ENCODE measurements around the gene THSD7B. TPM values are rescaled to one million over a fixed set of nuclear protein-coding genes. Genes with fewer than 3 reads are reported as not detected.

THSD7B gene
- polyA plus RNA-seq, 2 of the 4 experiments (the other 2 are of a cell fraction), result not detected

DNA sequence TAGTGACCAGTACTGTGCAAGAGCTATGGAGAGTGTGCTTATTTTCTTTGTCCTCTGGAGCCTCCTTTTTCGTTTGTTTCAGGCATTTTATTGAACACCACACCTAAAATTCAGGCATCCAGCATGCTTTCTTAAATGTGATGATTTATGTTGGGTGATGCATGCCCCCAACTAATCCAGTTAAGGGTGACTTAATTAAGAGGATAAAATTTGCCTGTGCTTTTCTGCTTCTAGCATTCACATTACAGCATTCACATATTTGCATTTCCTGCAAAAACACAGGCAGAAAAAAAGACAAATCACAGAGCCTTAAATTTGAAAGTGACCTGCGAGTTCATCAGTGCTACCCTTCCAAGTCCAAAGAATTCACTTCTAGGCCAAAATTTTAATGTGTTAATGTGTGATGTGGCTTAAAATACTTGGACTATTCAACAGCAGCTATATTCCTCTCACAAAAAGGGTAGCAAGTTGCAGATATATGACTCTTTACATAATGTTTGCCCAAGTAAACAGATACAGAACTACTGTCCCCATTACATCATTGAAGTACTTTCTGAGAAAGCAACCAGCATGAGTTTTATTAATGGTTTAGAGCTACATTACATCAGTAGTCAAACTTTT is 286.5 kb downstream of the THSD7B start:
- Histone ChIP-seq H3K4me2 (no peak overlapping the region), H3K4me1 (no peaks in the 10 kb centered on the region), H3K9me3 (no peaks in the 10 kb centered on the region), H3K27ac (no peak overlapping the region), H3K4me3 (no peak overlapping the region)
- ChIA-PET CTCF (no interaction called here), POLR2A (no interaction called here)
- ATAC-seq, result no peak
- DNase-seq (ENCODE audit: low read depth in 1 of 2, low spot score in 1 of 2), result no peak
- no peak for FAIRE-seq
- TF ChIP-seq MYC (IDR thresholded peaks at IDR 0.05; ENCODE audit: borderline replicate concordance, low read length) (no peak), HEYL (CRISPR knock-in tag; IDR thresholded peaks at IDR 0.05) (no peak), HOXA7 (CRISPR knock-in tag; IDR thresholded peaks at IDR 0.05) (no peak), NFE2L2 (conservative IDR thresholded peaks at IDR 0.05; ENCODE audit: low read length) (no peak), POLR2A (IDR thresholded peaks at IDR 0.05; ENCODE audit: low read length) (no peak), HDAC2 (IDR thresholded peaks at IDR 0.05) (no peak), CEBPB (IDR thresholded peaks at IDR 0.05) (no peak), ESRRA (IDR thresholded peaks at IDR 0.05; ENCODE audit: borderline replicate concordance, low read length) (no peak), EHMT2 (IDR thresholded peaks at IDR 0.05; ENCODE audit: low read depth) (no peak), POLR2AphosphoS2 (conservative IDR thresholded peaks at IDR 0.05; ENCODE audit: low read length) (no peak)
- TF ChIP-seq, protein P1, sequence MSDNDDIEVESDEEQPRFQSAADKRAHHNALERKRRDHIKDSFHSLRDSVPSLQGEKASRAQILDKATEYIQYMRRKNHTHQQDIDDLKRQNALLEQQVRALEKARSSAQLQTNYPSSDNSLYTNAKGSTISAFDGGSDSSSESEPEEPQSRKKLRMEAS (IDR thresholded peaks at IDR 0.05), result no peak
- TF ChIP-seq, protein P2, sequence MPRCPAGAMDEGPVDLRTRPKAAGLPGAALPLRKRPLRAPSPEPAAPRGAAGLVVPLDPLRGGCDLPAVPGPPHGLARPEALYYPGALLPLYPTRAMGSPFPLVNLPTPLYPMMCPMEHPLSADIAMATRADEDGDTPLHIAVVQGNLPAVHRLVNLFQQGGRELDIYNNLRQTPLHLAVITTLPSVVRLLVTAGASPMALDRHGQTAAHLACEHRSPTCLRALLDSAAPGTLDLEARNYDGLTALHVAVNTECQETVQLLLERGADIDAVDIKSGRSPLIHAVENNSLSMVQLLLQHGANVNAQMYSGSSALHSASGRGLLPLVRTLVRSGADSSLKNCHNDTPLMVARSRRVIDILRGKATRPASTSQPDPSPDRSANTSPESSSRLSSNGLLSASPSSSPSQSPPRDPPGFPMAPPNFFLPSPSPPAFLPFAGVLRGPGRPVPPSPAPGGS (IDR thresholded peaks at IDR 0.05), result no peak
- 0% methylated on average over 2 of the region's 2 CpGs for WGBS (ENCODE audit: missing lambda C conversion rate)

DNA sequence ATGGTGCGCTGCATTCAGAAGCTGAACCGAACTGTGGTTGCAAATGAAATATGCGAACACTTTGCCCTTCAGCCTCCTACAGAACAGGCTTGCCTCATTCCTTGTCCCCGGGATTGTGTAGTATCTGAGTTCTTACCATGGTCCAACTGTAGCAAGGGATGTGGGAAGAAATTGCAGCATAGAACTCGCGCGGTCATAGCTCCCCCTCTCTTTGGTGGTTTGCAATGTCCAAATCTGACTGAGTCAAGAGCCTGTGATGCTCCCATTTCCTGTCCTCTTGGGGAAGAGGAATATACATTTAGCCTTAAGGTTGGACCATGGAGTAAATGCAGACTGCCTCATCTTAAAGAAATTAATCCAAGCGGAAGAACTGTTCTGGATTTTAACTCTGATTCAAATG is 291.4 kb downstream of the THSD7B start:
- Histone ChIP-seq H3K4me3 (no peak overlapping the region), H3K27ac (no peak overlapping the region), H3K4me2 (no peak overlapping the region), H3K9me3 (no peaks in the 10 kb centered on the region), H3K4me1 (no peaks in the 10 kb centered on the region)
- FAIRE-seq (no peak), DNase-seq (ENCODE audit: low read depth in 1 of 2, low spot score in 1 of 2) (no peak), ATAC-seq (no peak)
- ChIA-PET CTCF (no interaction called here), POLR2A (no interaction called here)
- WGBS (ENCODE audit: missing lambda C conversion rate), result 73% methylated on average over 8 of the region's 8 CpGs
- TF ChIP-seq JUN (IDR thresholded peaks at IDR 0.05), result no peak
- TF ChIP-seq EHF (CRISPR knock-in tag; IDR thresholded peaks at IDR 0.05), result no peak
- TF ChIP-seq POLR2A (IDR thresholded peaks at IDR 0.05; ENCODE audit: low read length), result no peak
- TF ChIP-seq, protein P3, sequence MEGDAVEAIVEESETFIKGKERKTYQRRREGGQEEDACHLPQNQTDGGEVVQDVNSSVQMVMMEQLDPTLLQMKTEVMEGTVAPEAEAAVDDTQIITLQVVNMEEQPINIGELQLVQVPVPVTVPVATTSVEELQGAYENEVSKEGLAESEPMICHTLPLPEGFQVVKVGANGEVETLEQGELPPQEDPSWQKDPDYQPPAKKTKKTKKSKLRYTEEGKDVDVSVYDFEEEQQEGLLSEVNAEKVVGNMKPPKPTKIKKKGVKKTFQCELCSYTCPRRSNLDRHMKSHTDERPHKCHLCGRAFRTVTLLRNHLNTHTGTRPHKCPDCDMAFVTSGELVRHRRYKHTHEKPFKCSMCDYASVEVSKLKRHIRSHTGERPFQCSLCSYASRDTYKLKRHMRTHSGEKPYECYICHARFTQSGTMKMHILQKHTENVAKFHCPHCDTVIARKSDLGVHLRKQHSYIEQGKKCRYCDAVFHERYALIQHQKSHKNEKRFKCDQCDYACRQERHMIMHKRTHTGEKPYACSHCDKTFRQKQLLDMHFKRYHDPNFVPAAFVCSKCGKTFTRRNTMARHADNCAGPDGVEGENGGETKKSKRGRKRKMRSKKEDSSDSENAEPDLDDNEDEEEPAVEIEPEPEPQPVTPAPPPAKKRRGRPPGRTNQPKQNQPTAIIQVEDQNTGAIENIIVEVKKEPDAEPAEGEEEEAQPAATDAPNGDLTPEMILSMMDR (IDR thresholded peaks at IDR 0.05), result no peak
- TF ChIP-seq, protein P4, sequence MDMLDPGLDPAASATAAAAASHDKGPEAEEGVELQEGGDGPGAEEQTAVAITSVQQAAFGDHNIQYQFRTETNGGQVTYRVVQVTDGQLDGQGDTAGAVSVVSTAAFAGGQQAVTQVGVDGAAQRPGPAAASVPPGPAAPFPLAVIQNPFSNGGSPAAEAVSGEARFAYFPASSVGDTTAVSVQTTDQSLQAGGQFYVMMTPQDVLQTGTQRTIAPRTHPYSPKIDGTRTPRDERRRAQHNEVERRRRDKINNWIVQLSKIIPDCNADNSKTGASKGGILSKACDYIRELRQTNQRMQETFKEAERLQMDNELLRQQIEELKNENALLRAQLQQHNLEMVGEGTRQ (IDR thresholded peaks at IDR 0.05), result no peak
- TF ChIP-seq, protein P5, sequence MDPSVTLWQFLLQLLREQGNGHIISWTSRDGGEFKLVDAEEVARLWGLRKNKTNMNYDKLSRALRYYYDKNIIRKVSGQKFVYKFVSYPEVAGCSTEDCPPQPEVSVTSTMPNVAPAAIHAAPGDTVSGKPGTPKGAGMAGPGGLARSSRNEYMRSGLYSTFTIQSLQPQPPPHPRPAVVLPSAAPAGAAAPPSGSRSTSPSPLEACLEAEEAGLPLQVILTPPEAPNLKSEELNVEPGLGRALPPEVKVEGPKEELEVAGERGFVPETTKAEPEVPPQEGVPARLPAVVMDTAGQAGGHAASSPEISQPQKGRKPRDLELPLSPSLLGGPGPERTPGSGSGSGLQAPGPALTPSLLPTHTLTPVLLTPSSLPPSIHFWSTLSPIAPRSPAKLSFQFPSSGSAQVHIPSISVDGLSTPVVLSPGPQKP (IDR thresholded peaks at IDR 0.05; ENCODE audit: low read depth, low read length), result no peak
- no peak for TF ChIP-seq KDM5A (IDR thresholded peaks at IDR 0.05)
- no peak for TF ChIP-seq JUNB (IDR thresholded peaks at IDR 0.05)
- no peak for TF ChIP-seq PHF8 (IDR thresholded peaks at IDR 0.05; ENCODE audit: borderline replicate concordance, low read depth)
- no peak for TF ChIP-seq MAZ (IDR thresholded peaks at IDR 0.05; ENCODE audit: borderline replicate concordance, low read depth, low read length)
- TF ChIP-seq HEYL (CRISPR knock-in tag; IDR thresholded peaks at IDR 0.05), result no peak
- TF ChIP-seq NPAS2 (CRISPR knock-in tag; IDR thresholded peaks at IDR 0.05; ENCODE audit: borderline replicate concordance), result no peak
- no peak for TF ChIP-seq GATA3 (IDR thresholded peaks at IDR 0.05; ENCODE audit: borderline replicate concordance)
- TF ChIP-seq, protein P1 (IDR thresholded peaks at IDR 0.05), result no peak
- no peak for TF ChIP-seq NFE2L2 (conservative IDR thresholded peaks at IDR 0.05; ENCODE audit: low read length)
- no peak for TF ChIP-seq RFX5 (IDR thresholded peaks at IDR 0.05)
- TF ChIP-seq ZFP36 (IDR thresholded peaks at IDR 0.05; ENCODE audit: borderline replicate concordance, partially characterized antibody), result no peak
- TF ChIP-seq, protein P6, sequence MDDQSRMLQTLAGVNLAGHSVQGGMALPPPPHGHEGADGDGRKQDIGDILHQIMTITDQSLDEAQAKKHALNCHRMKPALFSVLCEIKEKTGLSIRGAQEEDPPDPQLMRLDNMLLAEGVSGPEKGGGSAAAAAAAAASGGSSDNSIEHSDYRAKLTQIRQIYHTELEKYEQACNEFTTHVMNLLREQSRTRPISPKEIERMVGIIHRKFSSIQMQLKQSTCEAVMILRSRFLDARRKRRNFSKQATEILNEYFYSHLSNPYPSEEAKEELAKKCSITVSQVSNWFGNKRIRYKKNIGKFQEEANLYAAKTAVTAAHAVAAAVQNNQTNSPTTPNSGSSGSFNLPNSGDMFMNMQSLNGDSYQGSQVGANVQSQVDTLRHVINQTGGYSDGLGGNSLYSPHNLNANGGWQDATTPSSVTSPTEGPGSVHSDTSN (IDR thresholded peaks at IDR 0.05), result no peak
- TF ChIP-seq, protein P7, sequence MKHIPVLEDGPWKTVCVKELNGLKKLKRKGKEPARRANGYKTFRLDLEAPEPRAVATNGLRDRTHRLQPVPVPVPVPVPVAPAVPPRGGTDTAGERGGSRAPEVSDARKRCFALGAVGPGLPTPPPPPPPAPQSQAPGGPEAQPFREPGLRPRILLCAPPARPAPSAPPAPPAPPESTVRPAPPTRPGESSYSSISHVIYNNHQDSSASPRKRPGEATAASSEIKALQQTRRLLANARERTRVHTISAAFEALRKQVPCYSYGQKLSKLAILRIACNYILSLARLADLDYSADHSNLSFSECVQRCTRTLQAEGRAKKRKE (CRISPR knock-in tag; IDR thresholded peaks at IDR 0.05; ENCODE audit: low read depth), result no peak
- no peak for TF ChIP-seq FOSB (CRISPR knock-in tag; IDR thresholded peaks at IDR 0.05)
